GM21529 (cell line): ENCODE results near the gene ATP6V0B.

ENCODE experiments used
- ATAC-seq: cut with Tn5 transposase; IDR thresholded peaks from one replicate; pipeline ENCODE4 v1.9.1; 2021; ENCODE audit not compliant: unreplicated experiment

The ATP6V0B gene

GRCh38 chr1:43968348-43968948 lies 6.3 kb upstream of the ATP6V0B start:
- ATAC-seq = no peak

GRCh38 chr1:43969416-43969745 lies 5.4 kb upstream of the ATP6V0B start:
- no peak for ATAC-seq

- peak; percentile 82 for ATAC-seq
These were observed 4.9 kb upstream of the ATP6V0B start, which contains the start of gene DPH2 for GRCh38 chr1:43969746-43970466. TSS of gene DPH2 (plus strand) at chr1:43970010. CDS start at chr1:43970176, 166 bp downstream.

GRCh38 chr1:43970502-43970901 lies 4.3 kb upstream of the ATP6V0B start:
- no peak for ATAC-seq

- ATAC-seq = no peak
These were observed 3.8 kb upstream of the ATP6V0B start for GRCh38 chr1:43970911-43971310.

- ATAC-seq = no peak
These were observed 3.3 kb upstream of the ATP6V0B start for GRCh38 chr1:43971336-43971980.

GRCh38 chr1:43973981-43974442 lies 748 bp upstream of the ATP6V0B start:
- peak; percentile 0 for ATAC-seq

- no peak for ATAC-seq
These were observed 645 bp downstream of the ATP6V0B start for GRCh38 chr1:43975249-43975961.

- no peak for ATAC-seq
These were observed 1.3 kb downstream of the ATP6V0B start for GRCh38 chr1:43976045-43976444.

- ATAC-seq = no peak
These were observed 2.1 kb downstream of the ATP6V0B start for GRCh38 chr1:43976890-43977289.

GRCh38 chr1:43977376-43978263 lies 2.9 kb downstream of the ATP6V0B start:
- ATAC-seq = no peak

- no peak for ATAC-seq
These were observed 3.4 kb downstream of the ATP6V0B start for GRCh38 chr1:43978264-43978550.

- ATAC-seq = no peak
These were observed 3.9 kb downstream of the ATP6V0B start, which contains the start of gene B4GALT2 for GRCh38 chr1:43978551-43979260. TSS of gene B4GALT2 (plus strand) at chr1:43979210. CDS start at chr1:43981161, 1,951 bp downstream.

GRCh38 chr1:43979261-43979527 lies 4.4 kb downstream of the ATP6V0B start:
- ATAC-seq = no peak

GRCh38 chr1:43979528-43980254 lies 4.9 kb downstream of the ATP6V0B start:
- ATAC-seq = no peak

GRCh38 chr1:43980255-43981134 lies 5.7 kb downstream of the ATP6V0B start:
- ATAC-seq = no peak

GRCh38 chr1:43981135-43981491 lies 6.4 kb downstream of the ATP6V0B start:
- no peak for ATAC-seq

- no peak for ATAC-seq
These were observed 6.9 kb downstream of the ATP6V0B start for GRCh38 chr1:43981636-43982035.

- no peak for ATAC-seq
These were observed 7.5 kb downstream of the ATP6V0B start for GRCh38 chr1:43982241-43982640.
